D721Med (cell line): Measurements from ENCODE around the gene PFN3.

ENCODE experiments used
- DNase-seq: peaks from one replicate; pipeline ENCODE4 v3.0.0; 2011; ENCODE audit warnings: low spot score; ENCODE audit not compliant: insufficient read length
- FAIRE-seq: peaks from 2 replicates; lab custom pipeline; 2011; peaks lifted over from hg19 to GRCh38; lab: Jason Lieb, UNC
- TF ChIP-seq, protein P1 (sequence below): IDR thresholded peaks from 2 replicates; pipeline ENCODE4 v1.5.1; 2012; ENCODE audit warnings: mild to moderate bottlenecking, control low read depth; ENCODE audit not compliant: insufficient read depth; ENCODE audit errors: missing control alignments

PFN3 gene

DNA sequence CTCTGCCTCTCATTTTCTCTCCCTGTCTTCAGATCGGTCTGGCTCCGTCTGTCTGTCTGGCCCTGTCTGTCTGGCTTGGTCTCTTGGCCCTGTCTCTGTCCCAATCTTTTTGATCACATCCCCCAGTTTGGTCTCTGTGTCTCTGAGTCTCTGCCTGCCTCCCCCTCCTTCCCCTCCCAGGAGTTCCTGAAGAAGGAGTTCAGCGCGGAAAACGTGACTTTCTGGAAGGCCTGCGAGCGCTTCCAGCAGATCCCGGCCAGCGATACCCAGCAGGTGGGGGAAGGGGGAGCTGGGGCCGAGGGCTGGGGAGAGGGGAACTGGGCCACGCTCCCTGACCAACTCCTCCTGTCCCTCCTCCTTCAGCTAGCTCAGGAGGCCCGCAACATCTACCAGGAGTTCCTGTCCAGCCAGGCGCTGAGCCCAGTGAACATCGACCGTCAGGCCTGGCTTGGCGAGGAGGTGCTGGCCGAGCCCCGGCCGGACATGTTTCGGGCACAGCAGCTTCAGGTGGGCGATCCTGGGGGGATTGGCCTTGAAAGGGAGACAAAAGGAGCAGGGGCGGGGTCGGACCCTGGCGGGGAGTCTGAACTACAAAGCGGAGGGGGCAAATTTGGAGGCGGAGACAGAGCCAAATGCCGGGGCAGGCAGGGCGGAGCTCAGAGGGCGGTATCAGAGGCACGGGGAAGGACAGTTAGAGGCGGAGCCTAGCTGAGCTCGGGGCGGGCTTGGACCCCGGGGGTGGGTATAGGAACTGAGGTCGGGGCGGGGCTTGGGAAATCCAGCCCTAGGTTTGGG lies 33.7 kb downstream of the PFN3 start:
- TF ChIP-seq, protein P1, sequence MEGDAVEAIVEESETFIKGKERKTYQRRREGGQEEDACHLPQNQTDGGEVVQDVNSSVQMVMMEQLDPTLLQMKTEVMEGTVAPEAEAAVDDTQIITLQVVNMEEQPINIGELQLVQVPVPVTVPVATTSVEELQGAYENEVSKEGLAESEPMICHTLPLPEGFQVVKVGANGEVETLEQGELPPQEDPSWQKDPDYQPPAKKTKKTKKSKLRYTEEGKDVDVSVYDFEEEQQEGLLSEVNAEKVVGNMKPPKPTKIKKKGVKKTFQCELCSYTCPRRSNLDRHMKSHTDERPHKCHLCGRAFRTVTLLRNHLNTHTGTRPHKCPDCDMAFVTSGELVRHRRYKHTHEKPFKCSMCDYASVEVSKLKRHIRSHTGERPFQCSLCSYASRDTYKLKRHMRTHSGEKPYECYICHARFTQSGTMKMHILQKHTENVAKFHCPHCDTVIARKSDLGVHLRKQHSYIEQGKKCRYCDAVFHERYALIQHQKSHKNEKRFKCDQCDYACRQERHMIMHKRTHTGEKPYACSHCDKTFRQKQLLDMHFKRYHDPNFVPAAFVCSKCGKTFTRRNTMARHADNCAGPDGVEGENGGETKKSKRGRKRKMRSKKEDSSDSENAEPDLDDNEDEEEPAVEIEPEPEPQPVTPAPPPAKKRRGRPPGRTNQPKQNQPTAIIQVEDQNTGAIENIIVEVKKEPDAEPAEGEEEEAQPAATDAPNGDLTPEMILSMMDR = no peak
- DNase-seq (no peak), FAIRE-seq (no peak)

DNA sequence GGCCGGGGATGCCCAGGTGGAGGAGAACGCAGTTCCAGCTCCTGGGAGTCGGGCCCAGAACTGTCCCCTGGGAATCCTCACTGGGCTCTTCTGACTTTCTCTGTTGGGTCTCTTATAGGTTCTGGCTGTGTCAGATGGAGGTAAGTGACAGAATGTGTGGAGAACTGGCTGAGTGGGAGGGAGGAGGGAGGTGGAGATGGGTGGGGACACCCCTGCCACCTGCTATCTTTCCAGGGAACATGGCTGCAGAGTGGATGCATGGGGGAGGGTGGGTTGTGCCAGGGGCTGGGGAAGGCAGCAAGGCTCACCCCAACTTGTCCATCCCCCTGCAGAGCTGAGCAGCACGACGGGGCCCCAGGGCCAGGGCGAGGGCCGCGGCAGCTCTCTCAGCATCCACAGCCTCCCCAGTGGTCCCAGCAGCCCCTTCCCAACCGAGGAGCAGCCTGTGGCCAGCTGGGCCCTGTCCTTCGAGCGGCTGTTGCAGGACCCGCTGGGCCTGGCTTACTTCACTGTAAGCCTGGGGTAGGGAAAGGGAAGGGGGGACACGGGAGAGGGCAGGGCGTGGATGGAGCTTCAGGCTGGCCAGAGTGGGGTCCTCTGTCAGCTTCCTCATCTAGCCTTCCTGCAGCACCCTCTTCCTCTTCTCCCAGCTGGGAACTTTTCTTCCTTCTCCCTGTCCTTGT lies 34.5 kb downstream of the PFN3 start:
- TF ChIP-seq, protein P1 = no peak
- no peak for DNase-seq
- no peak for FAIRE-seq

DNA sequence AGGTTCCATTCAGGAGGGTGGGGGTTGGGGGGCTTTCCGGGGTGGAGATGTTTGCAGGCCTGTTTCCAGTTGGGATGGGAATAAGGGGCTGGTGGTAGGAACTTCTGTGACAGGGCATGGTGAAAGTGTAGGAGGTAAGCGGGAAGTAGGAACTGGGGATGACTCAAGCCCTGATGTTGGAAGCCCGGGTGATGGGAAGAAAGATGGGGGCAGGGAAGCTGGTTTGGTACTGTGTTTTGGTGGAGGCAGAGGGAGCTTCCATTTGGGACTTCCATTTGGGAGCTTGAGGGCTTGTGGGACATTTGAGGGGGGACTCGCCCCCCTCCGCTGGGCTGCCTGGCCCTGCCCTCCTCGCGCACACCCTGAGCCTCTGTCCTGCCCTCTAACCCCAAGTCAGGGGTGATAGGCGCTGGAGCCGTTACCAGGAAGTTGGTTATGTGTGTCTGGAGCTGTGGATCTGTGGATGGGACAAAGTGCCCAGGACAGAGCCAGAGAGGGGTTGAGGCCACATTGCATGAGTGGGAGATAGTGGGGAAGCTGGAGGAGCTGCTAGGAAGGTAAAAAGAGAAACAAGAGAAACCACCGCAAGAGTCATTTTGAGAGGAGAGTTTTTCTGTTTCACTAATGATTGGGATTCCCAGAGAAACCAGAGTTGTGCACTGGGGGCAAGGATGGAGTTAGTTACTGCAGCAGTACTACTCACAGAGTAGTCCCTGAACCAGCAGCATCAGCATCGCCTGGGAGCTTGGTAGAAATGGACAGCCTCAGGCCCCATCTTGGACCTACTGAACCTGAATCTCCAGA lies 36.1 kb downstream of the PFN3 start:
- no peak for FAIRE-seq
- TF ChIP-seq, protein P1 = no peak
- DNase-seq = no peak

DNA sequence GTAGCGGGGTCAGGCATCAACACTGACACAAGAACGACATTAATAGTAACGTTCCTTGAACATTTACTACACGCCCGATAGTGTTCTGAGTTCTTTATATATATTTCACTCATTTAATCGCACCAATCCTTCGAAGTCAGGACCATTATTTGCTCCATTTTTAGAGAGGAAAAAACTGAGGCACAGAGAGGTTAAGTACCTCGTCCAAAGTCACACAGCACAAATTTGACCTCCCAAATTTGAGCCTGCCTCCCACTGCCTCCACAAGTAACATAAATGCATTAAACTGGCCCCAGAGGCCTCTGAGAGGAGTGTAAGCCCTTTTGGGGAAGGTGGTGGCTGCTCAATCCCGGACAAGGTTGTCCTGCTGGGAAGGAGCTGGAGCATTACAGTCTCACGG lies 36.9 kb downstream of the PFN3 start:
- DNase-seq = no peak
- TF ChIP-seq, protein P1 = no peak
- FAIRE-seq = no peak

DNA sequence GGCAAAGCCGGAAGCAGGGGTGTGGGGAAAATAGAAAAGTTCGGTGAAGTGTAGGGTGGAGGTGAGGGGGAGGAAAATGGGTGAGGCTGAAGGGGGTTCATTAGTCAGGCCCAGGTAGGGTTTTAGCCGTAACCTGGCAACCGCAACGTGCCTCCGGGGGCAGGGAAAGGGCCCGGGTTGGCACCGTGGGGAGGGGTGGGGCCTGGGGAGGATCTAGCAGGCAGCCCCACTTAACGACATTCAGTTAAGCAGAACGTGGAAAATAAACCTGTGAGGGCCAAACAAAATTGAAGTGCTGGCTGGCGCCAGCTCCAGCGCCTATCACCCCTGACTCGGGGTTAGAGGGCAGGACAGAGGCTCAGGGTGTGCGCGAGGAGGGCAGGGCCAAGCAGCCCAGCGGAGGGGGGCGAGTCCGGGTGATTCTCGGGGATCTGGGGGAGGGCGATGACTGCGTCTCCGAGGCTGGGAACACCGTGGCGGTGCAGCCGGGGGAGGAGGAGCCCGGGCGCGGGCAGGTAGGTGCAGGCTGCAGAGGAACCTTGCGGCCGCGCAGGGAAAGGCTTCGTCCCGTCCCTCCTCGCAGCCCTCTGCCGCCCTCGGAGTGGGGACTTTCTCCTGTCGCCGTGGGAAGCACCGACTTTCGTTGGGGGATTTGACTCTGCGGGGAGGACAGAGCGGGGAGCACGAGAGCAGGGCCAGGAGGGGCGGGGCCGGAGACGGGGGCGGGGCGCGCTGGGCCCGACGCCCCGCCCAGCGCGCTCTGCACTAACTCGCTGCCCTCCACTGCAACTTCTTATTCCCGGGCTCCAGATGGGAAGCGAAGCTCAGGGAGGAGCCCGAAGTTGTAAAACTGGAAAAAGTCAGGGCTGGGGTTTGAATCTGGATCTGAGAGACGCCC lies 37.6 kb downstream of the PFN3 start:
- no peak for FAIRE-seq
- TF ChIP-seq, protein P1 = no peak
- DNase-seq = peak; percentile 81

DNA sequence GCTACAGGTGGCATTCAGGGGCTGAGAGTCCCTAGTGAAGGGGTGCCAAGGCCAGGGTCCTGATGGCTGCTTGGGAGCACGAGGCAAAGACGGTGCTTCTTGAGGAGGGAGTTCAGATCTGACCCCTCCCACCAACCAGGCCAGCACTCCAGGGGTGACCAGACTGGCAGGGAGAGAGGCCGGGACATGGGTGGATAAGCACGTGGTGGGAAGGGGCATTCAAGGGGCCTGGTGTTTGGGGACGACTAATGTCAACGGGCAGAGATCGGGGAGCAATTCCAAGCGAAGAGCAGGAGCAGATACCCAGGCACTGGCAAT lies 38.2 kb downstream of the PFN3 start:
- DNase-seq (no peak), FAIRE-seq (no peak)
- TF ChIP-seq, protein P1 = no peak
